GM23248 (cell line): Measurements from ENCODE around the gene MACROD2.

Source experiments
- EZH2 ChIP-seq: fragments of 200-600 bp; sonication (generic); IDR thresholded peaks from 2 replicates; pipeline ENCODE4 v1.6.1; 2018; ENCODE audit warnings: antibody characterized with exemption, mild to moderate bottlenecking; ENCODE audit not compliant: insufficient read depth, poor library complexity, severe bottlenecking
- EZH2phosphoT487 ChIP-seq: fragments of 200-600 bp; sonication (generic); IDR thresholded peaks from 2 replicates; pipeline ENCODE4 v1.6.1; 2018; ENCODE audit warnings: antibody characterized with exemption, moderate library complexity, mild to moderate bottlenecking, low read depth; ENCODE audit not compliant: insufficient read depth

GRCh38 chr20:14631011-14631410, 635.7 kb downstream of the MACROD2 start:
- TF ChIP-seq EZH2 (no peak), EZH2phosphoT487 (no peak)
